Stimulated activated CD4-positive, alpha-beta T cell treated with anti-CD3 and anti-CD28 coated beads, Interleukin-1b, Interleukin-23, amount 100 ng/mL, for 4 hours (primary cell): ENCODE results near the gene GHITM.

Source experiments
- DNase-seq, 2 donors: peaks; one replicate each; pipeline ENCODE4 v3.0.0-alpha.2; 2020; ENCODE audit warnings: low read depth in 2 of 2

GHITM gene

DNA sequence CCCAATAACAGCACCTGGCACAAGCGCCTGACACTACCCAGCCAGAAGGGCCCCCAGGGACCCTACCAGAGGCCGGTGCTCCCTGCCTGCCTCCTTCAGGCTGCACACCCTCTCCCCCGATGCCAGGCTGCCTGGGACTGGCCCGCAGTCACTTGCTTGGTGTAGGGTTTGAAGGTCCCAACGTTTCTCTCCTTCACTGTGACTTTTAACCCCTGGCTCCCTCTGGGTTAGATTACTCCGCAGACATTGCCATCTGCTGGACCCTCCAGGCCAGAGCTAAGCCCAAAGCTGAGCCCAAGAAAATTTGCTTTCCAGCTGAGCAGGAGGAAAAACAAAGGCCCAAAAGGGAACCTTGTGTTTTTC lies 61.9 kb downstream of the GHITM start:
- no peak for DNase-seq

DNA sequence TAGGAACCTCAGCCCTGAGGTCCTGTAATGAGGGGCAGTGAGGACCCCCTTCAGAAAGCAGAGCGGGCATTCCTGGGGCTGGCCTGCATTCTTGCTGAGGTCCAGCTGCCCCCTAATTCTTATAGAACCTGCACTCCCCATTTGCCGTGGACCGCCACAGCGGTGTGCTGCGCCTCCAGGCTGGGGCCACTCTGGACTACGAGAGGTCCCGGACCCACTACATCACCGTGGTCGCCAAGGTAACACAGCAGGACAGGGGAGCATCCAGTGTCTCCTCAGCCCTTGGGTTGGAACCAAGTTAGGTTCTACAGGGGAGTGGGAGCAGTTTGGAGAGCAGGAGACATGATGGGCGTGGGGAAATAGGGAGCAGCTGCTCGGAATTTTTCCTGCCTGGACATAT lies 62.4 kb downstream of the GHITM start:
- no peak for DNase-seq

DNA sequence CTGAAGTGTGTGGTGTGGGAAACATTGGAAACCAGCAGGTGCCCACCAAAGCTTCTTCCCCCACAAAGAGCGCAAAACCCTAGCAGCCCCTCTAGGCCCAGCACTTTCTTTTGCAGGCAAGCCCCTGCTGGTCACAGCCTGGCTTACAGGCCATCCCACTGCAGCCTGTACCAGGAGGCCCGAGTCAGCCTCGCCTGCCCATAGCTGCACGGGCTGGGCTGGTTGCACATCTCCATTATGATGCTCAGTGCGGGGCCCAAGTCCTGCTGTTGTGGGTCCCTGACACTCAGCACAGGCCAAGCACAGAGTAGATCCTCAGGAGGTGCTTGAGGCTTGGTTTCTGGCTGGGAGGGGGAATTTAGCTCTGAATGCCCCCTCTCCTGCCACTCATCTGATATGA lies 63.0 kb downstream of the GHITM start:
- DNase-seq: no peak
